Non-pigmented ciliary epithelial cell (primary cell): ENCODE data around the gene CDH4.

ENCODE experiments used
- DNase-seq: peaks from one replicate; pipeline ENCODE4 v3.0.0-alpha.2; 2010; ENCODE audit warnings: low read depth

Gene CDH4

DNA sequence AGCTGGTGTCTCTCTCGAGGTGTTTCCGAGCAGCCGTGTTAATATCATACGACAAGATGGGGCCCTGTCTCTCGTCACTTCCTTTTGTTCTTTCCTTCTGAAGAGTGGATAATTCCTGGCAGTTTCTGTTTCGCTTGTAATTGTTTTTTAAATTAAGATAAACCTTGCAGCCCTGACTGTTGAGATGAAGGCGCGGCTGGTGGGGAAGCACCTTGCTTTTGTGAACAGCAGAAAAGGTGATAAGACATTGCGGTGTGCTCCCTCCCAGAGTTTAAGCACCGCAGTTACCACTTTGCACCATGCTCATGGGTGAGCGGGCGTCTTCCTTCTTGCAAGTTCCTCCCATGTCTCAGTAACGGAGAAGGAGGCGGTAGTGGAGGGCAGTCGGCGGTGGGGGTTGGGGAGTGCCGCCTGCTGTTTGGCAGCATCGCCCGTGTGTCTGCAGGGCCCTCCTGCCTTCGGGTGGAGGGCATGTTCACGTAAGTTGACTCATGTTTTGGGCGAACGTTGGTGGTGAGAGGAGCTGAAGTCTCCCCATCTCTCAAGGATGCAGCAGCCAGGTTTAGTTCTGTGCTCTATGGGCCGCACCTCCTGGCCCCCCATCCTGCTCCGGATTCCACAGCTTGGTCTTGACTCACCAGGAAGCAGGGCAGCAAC is 467.8 kb downstream of the CDH4 start:
- no peak for DNase-seq

DNA sequence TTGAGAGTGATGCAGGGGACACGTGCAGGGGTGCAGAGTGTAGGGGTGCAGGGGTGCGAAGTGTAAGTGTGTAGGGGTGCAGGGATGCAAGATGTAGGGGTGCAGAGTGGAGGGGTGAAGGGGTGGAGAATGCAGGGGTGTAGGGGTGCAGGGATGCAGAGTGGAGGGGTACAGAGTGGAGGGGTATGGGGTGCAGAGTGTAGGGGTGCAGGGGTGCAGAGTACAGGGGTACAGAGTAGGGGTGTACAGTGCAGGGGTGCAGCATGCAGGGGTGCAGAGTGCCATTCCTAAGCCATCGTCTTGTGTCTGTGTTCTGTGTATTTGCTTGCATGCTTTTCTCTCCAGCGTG is 468.3 kb downstream of the CDH4 start:
- DNase-seq: no peak

DNA sequence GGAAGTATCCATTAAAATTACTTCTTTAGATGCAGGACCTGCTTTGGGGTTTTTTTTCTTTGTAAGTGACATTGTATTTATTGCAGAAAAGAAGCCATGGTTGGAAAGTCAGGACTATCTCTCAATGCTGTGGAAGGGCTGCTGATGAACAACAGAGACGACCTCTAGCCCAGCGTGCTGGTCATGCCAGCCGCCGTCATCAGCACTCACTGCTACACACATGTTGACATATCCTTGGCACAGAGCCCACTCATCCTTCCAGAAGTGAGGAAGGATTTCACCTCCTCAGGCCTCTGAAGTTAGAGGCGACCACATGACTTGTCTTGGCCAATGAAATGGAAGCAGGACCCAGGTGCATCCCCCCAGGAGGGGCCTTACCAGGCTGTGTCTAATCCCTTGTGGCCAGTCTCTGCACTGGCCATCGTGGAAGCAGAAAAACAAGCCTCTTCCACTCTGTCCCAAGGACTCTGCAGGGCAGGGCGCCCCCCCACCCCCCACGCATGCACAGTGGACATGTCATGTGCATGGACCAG is 470.2 kb downstream of the CDH4 start:
- no peak for DNase-seq

DNA sequence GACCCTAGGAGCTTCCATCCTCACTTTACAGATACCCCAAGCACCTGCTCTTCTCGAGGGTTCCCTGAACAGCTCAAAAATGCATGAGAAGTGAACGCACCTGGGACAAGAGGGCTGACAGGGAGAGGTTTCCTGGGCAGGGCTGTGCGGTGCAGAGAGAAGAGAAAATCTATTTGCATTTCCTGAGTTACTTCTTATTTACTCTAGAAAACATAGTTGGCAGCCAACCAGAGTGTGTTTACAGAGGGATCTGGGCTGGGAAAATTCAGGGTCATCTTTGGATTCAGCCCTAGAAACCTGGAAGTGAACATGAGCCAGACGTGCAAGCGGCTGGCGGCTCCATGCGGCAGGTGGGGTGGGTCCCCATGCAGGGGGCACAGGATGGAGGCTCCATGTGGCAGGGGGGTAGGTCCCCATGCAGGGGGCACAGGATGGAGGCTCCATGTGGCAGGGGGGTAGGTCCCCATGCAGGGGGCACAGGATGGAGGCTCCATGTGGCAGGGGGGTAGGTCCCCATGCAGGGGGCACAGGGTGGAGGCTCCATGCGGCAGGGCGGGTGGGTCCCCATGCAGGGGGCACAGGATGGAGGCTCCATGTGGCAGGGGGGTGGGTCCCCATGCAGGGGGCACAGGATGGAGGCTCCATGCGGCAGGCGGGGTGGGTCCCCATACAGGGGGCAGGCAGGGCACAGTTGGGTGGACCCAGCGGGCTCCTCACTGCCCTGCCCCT is 471.6 kb downstream of the CDH4 start:
- DNase-seq: no peak

DNA sequence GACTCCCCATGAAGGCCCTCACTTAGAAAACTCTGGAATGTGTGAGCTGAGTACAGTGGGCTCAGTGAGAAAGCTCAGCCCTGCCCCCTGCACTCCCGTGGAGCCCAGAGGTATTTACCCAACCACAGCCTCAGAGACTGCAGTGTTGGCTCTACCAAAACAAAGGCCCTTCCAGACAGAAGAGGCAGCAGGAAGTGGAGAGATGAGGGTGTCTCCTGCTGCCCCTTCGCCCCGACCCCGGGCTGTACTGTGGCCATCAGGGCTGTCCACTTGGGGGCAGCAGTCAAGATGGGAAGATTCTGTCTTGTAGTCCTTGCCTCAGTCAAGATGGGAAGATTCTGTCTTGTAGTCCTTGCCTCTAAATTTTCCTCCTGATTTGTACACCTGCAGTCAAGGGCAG is 472.3 kb downstream of the CDH4 start:
- DNase-seq: no peak

DNA sequence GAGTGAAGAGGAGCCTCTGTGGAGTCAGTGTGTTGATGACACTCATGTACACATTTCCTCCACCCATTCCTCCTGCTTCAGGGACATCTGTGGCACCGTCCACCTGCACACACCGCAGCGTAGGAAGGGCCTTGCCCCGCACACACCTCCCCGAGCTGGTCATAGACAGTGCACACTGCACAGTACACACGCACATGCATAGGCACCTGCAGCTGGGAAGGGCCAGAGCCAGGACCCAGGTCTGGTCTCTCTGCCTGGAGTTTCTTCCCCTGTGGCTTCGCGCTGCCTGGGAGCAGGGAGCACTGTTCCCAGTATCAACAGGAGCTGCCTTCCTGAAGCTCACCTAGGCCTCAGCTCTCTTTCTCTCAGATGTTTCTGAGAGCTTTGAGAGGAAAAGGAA is 473.1 kb downstream of the CDH4 start:
- no peak for DNase-seq

DNA sequence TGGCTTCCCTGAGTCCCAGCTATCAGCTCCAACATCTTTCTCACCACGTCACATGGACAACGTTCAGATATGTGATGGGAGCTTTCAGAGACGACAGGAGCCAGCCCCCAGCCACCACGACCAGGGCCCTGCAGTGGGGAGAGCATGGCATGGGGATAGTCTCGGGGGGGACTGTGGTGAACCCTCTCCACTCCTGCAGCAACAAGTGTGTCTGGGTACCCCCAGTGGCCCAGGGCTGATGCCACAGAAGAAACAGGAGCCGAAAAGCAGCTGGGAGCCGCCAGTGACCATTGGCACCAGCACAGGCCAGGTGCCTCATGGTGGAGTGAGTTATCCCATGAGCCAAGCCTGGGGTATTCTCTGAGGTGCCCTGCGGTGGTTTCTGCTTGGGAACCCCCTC is 473.9 kb downstream of the CDH4 start:
- DNase-seq: no peak

DNA sequence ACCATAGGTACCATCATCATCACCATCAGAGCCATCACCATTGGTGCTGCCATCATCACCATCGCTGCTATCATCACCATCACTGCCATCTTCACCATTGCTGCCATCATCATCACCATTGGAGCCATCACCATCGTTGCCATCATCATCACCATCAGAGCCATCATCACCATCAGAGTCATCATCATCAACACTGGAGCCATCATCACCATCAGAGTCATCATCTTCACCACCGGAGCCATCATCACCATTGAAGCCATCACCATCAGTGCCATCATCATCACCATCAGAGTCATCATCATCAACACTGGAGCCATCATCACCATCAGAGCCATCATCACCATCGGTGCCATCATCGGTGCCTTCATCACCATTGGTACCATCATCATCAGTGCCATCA is 474.9 kb downstream of the CDH4 start:
- DNase-seq: no peak

DNA sequence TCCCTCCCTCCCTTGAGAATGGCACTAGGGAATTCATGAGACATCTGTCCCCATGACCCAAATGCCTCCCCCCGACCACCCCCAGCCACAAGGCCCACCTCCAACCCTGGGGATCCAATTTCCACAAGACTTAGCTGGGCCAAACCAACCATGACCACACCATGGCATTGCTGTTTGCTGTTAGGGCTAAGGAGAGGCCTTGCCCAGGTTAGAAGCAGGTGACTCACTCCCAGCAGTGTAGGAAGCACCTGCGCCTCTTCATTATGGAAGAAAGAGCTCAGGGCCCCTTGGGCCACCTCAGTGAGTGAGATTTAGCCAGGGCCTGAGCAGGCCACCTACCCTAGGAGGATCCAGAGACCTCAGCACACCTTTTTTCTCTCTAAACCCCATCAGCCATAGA is 475.7 kb downstream of the CDH4 start:
- no peak for DNase-seq

DNA sequence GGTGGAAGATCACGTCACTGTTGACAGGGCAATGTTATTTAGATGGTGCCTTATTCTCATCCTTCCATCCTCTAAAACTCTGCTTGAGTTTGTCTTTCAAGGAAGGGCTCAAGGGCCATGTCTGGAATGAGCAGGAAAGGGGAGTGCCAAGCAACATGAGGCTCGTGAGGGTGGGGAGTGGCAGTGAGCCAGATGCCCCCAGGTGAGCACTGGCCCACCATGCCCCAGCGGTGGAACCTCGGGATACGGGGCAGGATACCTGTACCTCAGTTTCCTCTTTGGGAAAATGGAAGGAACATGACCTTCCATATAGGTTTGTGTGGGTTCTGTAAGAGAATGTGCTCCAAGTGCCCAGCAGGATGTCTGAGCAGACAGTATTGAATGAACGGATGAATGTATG is 476.3 kb downstream of the CDH4 start:
- no peak for DNase-seq

DNA sequence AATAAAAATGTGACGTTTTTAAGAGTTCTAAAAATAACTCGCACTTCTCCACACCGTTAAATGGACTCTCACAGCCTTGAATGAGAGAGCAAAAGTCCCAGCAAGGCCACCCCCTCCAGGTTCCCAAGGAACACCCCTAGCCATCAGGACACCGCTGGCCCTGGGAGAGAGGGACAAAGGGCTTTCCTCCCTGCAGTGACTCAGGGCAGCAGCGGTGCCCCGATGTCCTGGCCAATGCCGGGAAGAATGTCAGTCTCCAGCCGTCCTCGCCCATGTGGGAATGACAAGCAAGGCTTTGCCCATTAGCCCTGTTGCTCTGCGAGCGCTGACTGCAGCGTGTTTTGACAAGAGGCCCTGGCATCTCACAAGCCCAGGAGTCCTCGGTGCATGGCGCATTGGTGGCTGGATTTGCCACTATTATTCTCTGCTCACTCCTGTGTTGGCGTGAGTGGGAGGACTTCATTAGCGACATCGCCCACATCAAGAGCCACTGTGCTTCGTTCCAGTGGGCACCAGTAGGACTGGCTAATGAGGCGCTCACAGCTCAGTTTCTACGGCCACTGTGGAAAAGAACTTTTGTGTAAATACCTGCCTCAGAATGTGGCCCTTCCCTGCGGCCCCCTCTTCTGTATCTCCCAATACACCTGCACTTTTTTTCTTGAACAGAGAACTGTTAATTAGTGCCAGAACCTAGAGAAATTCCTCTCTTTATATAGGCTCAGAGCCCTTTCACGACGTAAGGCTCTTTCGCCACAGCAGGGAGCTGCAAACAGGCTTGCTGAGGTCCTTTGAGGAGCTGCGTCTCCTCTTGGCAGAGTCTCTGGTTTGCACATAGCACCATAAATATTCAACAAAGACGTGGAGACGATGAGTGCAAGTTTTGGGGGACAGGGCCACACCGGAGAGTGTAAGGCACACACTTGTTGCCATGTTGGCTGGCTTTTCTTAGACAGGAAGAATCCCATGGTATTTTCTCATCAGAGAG is 477.0 kb downstream of the CDH4 start:
- no peak for DNase-seq

DNA sequence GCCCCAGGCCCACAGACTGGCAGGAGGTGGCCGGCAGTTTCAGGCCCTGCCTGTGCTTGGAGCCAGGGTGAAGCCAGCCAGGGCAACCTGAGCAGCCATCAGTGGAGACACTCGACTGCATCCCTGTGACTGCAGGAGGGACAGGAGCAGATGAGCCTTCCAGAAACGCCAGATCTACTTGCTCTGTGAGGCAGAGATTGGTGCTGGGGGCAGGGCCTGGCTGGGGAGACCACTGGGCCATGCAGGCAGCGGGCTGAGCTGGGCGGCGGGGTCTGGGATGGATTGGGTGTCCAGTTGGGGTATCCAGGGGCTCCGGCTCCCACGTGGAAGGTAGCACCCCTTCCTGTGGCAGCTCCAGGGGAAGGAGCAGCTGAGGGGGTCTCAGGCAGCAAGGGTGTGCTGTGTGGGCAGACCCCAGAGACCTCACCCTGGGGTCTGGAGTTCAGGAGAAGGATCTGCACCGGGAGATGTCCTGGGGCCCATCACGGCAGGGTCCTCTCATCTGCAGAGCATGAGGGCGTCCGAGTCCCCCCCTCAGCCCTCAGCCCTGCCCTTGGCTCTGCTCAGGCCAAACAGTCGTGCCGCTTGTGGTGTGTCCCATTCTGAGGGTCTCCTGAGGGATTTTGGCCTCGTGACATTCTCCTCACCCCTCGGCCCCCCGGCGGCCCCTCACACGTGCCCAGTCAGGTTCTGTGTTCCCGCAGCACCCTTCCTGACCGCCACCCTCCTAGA is 478.7 kb downstream of the CDH4 start:
- no peak for DNase-seq

DNA sequence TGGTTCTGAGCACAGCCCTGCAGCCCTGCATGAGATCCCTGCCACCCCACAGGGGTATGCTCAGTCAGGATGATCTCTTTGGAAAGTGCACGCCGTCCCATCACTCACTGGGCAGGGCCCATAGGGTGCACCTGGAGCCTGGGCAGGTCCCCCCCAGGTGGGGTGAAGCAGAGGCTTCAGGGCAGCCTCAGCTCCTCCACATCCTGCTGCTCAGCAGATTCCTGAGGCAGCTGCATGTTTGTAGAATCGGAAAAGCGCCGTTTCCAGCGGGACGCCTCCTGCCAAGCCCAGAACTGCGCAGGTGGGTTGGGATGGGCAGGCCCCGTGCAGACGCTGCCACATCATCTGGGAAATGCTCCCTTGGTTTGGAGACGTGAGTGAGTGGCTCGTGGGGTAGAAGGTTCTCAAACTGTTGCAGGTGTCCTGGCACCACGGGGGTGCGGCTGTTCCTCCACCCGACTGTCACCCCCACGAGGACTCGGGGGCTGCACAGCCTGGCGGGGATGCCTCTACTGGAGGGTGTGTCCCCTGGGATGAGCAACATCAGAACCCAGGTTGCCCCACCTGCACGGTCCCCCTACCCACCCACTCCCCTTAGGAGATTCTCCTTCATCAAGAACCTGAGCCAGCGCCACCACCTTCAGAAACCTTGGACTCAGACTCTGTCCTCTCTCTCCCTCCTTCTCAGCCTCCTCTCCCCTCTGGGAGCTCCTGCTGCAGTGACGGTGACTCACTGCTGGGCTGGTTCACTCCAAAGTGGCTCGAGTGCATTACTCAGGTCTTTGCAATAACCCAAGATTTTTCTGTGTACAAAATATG is 479.5 kb downstream of the CDH4 start:
- no peak for DNase-seq

DNA sequence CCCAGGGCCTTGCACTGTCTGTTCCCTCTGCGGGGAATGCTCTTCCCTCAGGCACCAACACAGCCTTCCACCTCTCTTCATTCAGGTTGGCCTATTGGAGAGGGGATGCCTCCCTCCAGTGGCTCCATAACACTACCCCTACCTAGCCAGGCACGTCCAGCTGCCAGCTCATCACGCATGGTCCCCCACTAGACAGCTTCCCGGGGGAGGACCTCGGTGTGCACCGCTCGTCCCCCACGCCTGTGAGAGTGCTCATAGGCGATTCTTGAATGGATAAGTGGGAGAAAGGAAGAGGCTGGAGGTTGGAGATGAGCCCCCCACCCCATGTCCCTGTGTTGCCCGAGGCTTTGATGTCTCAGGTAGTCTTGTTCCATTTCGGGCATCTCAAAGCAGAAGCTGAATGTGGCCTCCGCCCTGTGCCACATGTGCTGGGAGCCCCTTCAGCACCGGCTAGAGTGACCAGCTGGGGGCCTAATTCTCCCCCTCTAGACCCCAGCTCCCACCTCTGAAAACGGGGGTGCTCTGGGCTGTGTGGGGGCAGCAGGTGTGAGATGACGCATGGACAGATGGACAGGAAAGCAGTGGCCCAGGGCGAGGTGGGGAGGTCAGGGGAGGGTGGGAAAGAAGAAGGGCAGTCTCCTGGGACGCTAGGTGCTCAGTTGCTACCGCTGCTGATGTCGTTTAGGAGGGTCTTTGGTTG is 480.6 kb downstream of the CDH4 start:
- DNase-seq: no peak

DNA sequence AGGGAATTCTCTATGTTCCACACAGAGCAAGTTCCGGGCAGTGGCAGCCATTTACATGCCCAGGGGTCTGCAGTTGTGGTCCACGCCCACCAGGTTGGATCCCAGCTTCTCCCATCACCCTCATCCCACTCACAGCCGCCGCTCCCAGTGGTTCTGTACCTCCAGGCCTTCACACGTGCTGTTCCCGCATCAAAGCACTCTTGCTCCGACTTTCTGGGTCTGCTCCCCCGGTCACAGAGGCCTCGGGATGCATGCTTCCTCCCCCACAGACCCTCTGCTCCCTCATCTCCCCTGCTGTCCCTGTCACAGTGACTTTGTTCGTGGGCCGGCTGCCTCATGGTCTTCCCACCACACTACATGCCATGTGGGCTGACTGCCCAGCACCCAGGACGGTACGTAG is 481.2 kb downstream of the CDH4 start:
- no peak for DNase-seq

DNA sequence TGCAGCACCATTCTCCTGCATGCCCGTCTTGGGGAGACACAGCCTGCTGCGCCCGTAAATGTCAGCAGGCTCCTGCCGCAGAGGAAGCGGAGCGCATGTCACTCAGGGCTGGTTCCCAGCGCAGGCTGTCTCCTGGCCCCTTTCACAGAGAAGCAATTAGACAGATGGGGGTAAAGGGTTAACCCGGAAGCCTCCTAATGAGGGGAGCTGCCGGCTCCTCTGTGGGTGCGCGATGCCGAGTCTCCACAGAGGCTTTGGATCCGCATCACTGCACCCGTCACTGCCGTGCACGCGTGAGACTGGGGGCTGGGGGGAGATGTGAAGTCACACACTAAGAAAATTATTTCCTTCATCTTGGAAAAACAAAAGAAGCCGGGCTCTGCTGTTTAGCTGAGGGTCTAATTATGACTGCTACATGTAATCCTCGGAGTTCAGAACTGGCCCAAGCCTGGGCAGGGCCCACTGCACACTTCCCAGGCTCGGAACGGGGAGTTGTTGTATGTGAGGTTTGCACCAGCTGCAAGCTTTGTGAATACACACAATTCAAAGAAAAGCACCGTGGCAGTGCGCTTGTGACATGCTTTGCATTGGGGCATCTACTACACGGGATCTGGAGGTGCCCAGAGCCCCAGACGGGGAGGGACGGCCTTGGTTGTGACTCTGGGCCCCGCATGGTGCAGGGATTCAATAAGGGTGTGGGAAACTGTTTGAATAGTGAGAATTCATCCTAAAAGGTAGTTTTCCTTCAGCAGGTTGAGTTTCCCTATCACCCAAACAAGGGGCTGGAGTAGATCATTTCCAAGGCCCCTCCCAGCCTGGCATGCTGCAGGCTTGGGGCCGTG is 482.1 kb downstream of the CDH4 start:
- no peak for DNase-seq

DNA sequence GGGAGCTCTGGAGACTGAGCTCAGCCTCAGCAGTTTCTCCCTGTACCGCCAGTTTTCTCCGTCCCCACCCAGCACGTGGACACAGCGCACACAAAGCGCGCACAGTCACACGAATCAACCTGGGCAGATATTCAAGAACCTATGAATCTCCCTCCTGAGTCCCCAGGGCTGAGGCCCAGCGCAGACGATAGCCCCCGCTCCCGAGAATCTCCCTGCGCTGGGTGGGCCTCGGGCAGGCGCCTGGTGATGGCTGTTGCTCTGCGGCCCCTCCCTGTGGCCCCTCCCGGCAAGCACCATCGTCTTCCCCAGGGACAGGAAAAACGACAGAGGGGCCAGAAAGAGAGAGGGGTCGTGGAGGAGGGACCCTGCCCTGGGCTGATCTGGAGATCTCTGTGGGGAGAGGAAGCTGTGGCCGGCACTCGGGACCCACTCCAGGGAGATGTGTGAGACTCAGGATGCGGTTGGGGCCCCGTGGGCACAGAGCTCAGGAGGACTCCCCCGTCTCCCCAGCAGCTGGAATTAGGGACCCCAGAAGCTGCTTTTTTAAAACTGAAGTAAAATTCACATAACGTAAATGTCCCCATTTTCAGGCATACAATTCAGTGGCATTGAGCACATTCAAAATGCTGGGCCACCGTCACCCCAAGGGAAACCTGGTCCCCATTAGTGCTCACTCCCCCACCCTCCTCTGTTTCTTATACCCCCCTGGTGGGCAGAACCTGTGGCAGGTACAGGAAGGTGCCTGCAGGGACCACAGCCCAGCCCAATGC is 482.9 kb downstream of the CDH4 start:
- no peak for DNase-seq

DNA sequence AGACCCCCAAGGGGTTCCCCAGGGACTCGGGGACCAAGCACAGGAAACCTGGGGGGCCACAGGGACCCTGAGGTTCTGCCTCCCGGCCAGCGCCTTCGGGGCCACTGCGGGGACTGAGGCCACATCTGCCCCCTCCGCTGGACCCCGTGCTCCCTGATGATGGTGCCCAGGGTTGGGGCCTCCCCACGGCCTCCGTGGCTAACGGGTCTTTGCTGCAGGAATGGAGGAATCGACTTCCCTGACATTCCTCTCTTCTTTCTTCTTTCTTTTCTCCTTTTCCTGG is 483.4 kb downstream of the CDH4 start:
- no peak for DNase-seq
